Placental epithelial cell (primary cell): Measurements from ENCODE around the gene PPP1R16B. TPM values are rescaled to one million over a fixed set of nuclear protein-coding genes. Genes with fewer than 3 reads are reported as not detected.

Source experiments
- small RNA-seq: library from RNA; depleted of rRNA; stranded (forward); fragments of <200 nt; gene quantifications from one replicate; pipeline ENCODE3, GENCODE V24; 2012
- total RNA-seq: library from RNA; depleted of rRNA; stranded (reverse); fragments of >200 nt; gene quantifications from 2 replicates; pipeline ENCODE4 v1.2.3, GENCODE V29; 2012

Gene PPP1R16B
- under 0.01 TPM in 2 replicates for total RNA-seq

GRCh38 chr20:38805502-38805957 is at the start of gene PPP1R16B:
Gene PPP1R16B (plus strand): TSS chr20:38805697. CDS start chr20:38835926, 30,229 bp downstream.

GRCh38 chr20:38926142-38926933 is 120.8 kb downstream of the PPP1R16B start, which contains the start of gene FAM83D:
Gene FAM83D (plus strand): TSS chr20:38926417. CDS start chr20:38926443, 26 bp downstream.

GRCh38 chr20:38962044-38962927 is 156.8 kb downstream of the PPP1R16B start, which contains the start of gene DHX35:
Gene DHX35 (plus strand): TSS chr20:38962344. CDS start chr20:38962368, 24 bp downstream.

Small RNA genes within 50 kb of the gene (small RNA-seq; reads per million reads assigned to genes)
- gene AL023803.1, result 0.09 reads per million

Other genes with a start within 250 kb of the PPP1R16B start
- not detected in 2 replicates for gene ADIG, start 224.5 kb upstream of the PPP1R16B start, total RNA-seq
- gene ARHGAP40, start 203.9 kb upstream of the PPP1R16B start, total RNA-seq, result 15.1 and 16.5 TPM in 2 replicates
- not detected in 2 replicates for gene SLC32A1, start 81.2 kb upstream of the PPP1R16B start, total RNA-seq
- 5.1 and 8.8 TPM in 2 replicates for gene ACTR5, start 57.2 kb upstream of the PPP1R16B start, total RNA-seq
- 2.0 and 6.5 TPM in 2 replicates for gene FAM83D, start 120.7 kb downstream of the PPP1R16B start, total RNA-seq
- gene DHX35, start 156.6 kb downstream of the PPP1R16B start, total RNA-seq, result 4.7 and 7.9 TPM in 2 replicates